ENCODE results near the gene COL15A1.
A peak's percentile ranks its signal among the peaks of the same experiment; 100 is the strongest.
"Not testable (repeated sequence)": the region's sequence is repeated elsewhere in the genome, so short reads cannot be mapped to it uniquely, and the experiment has no call there.

COL15A1 gene

DNA sequence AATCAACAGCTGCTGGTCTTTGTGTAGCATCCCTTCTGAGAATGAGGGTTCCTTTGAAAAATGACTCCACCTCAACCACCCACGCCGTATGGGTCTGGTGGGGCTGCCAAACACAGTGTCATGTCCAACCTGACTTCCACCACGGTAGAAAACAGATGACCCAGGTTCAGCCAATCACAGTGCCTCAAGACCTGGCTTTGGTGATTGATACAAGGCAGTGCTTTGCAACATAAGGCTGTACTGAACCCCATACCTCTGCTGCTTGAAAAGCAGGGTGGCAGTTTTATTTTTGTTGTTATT is 149.7 kb downstream of the COL15A1 start:
- DNase-seq, result no peak

DNA sequence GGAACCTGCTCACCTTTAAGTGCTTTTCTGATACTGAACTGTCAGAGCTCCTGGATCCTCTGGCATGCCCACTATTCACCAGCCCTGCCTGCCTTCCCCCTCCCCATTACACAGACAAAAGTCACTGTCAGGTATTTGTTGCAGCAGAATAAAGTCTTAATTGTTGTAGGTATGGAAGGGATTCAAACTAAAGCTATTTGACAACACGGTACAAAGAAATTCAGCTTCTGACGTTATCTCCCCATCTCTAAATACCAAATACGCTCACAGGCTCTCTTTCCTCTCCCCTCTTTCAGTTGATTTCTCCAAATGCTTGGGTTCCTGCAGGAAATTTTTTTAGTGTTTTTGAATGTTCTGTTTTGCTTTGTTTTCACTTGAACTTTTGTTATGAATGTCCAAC is 151.9 kb downstream of the COL15A1 start:
- no peak for DNase-seq

DNA sequence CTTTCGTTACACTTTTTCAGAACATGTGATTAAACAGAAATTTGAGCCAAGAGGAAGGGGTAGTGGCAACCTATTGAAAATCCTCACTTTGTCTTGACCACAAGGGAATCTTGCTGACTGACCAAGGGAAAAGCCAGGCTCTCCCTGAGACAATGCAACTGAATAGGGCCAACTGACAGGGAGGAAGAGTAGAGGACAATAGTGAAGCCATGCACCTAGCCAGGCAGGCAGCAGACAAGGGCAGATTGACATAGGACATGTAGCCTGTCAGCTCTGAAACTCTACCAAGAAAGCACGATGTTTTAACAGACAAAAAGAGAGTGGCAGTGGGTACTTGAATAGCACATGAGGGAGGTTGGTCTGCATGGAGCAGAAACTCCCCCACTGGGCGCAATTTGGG is 152.7 kb downstream of the COL15A1 start:
- no peak for DNase-seq

DNA sequence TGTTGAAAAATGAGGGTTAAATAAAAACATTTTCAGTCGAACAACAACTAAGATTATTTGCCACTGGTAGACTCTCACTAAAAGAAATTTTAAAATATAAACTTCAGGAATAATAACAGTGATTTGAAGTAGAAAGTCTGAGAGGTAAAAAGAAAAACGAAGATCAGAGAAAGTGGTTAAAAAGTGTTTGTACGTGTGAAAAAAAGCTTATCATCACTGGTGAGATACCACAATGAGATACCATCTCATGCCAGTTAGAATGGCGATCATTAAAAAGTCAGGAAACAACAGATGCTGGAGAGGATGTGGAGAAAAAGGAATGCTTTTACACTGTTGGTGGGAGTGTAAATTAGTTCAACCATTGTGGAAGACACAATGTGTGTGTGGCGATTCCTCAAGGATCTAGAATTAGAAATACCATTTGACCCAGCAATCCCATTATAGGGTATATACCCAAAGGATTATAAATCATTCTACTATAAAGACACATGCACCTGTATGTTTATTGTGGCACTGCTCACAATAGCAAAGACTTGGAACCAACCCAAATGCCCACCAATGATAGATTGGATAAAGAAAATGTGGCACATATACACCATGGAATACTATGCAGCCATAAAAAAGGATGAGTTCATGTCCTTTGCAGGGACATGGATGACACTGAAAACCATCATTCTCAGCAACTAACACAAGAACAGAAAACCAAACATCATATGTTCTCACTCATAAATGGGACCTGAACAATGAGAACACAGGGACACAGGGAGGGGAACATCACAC is 156.3 kb downstream of the COL15A1 start:
- DNase-seq, result not testable (repeated sequence)

DNA sequence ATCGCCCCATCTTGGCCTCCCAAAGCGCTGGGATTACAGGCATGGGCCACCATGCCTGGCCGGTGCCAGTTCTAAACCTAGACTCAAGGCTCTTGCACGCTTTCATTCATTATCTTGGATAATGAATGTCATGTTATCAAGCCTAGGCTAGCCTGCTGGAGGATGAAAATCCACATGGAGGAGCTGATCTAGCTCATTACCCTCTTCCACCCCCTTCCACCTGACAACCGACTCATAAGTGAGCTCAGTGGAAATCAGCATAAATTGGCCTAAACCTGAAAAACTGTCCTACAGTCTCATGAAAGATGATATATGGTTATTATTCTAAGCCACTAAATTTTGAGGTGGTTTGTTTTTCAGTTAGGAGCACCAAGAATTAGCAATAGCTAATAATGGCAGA is 157.6 kb downstream of the COL15A1 start:
- no peak for DNase-seq

DNA sequence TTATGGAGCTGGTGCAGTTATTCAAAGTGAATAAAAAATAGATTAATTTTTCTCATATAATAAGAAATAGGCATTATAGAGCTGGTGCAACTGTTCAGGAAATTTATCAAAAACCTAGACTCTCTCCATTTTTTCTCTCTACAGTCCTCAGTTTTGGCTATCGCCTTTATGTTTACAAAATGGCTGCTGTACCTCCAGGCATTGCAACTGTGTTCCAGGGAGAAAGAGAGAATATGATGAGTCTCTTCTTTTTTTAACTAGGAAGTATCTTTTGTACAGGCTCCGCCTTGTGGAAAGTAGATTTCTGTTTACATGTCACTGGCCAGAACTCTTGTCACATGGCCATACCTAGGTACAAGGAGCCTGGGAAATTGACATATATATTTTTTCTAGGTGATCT is 158.1 kb downstream of the COL15A1 start:
- DNase-seq, result no peak

DNA sequence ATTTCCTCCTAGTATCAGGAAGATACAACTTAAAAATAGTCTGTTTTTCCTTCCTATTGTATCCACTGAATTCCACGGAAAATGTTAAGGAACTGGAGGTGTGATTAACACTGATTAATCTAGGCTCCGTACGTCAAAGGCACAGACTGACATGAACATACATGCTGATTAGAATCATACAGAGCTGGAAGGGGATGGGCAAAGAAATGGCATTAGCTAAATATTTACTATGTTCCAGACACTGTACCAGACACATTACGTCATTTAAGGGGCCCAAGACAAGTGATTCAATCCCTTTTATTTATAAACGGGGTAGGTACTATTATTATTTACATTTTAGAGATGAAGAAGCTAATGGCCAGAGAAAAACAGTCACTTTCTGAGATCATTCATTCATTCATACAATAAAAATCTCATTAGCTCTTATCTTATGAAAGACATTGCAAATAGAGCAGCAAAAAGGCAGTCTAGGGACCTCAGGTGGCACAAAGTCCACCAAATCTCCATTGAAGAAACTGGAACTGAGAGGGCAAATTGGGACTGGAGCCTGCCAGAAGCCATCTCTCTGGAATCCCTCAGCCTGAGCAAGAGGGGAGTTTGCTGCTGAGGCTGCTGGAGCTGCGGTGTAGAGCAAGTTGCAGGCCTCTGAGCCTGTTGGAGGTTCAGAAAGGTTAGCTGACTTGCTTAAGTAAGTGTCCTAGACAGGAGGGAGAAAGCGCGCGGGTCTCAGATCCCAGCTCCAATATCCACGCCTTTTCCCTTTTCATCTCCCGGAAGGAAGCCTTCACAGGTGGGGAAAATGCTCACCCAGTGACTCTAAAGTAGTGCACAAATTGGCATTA is 159.6 kb downstream of the COL15A1 start:
- DNase-seq, result no peak

DNA sequence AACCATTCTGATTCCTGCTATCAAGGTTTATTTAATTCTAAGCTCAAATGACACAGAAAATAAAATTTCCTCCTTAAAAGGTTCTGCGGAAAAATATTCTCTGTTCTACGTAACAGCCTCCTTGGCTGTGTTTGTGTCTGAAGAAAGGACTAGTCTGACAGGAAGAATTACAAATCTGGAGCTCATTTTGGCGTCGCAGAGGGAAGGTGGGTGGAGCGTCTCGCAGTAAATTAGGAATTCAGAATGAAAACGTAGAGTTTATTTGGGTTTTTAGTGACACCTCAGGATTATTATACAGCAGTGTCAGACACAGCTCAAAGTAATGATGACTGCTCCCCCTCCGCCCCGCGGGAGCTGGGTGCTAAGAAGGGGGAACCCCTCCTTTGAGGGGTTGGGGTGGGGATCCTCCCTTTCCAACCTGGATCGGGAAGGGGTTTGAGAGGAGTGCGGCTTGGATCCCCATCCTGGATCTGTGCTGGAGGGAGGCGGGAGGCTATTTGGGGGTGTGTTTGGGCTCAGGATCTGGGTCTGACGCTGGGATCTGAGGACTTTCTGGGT is 160.3 kb downstream of the COL15A1 start:
- no peak for DNase-seq

DNA sequence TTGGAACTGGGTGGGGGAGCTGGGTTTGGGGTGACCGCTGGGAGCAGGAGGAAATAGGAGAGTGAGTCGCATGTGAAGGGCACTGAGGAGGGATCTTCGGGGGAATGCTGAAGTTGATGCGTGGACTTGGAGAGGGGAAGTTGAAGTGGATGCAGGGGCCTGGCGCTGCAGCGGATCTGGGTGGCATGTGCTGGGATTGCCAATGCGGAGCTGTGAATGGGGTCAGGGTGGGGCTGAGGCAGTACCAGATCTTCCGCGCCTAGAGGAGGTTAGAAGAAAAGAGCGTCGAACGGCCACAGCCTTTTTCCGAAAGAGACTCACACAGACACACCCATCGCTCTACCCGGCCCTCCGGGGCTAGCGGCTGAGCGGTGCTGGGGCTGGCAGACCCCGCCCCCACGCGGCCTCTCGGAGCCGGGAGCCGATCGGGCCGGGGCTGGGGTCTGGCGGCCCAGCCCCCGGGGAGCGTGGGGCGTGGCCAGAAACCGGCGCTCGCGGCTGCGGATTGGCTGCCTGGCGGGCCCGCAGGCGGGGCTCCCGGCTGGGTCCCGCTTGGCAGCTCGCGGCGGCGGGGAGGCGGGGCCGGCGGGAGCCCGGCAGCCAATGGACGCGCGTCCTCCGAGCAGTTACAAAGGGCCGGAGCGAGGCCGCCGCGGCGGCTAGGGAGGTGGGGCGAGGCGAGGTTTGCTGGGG is 160.9 kb downstream of the COL15A1 start, which contains the start of gene TGFBR1:
TSS of gene TGFBR1 (plus strand) at position 655 of the 693 bp plus-strand sequence. CDS start 93 bp downstream, outside the sequence.
- peak; percentile 87 to 98 (median 97) for DNase-seq

DNA sequence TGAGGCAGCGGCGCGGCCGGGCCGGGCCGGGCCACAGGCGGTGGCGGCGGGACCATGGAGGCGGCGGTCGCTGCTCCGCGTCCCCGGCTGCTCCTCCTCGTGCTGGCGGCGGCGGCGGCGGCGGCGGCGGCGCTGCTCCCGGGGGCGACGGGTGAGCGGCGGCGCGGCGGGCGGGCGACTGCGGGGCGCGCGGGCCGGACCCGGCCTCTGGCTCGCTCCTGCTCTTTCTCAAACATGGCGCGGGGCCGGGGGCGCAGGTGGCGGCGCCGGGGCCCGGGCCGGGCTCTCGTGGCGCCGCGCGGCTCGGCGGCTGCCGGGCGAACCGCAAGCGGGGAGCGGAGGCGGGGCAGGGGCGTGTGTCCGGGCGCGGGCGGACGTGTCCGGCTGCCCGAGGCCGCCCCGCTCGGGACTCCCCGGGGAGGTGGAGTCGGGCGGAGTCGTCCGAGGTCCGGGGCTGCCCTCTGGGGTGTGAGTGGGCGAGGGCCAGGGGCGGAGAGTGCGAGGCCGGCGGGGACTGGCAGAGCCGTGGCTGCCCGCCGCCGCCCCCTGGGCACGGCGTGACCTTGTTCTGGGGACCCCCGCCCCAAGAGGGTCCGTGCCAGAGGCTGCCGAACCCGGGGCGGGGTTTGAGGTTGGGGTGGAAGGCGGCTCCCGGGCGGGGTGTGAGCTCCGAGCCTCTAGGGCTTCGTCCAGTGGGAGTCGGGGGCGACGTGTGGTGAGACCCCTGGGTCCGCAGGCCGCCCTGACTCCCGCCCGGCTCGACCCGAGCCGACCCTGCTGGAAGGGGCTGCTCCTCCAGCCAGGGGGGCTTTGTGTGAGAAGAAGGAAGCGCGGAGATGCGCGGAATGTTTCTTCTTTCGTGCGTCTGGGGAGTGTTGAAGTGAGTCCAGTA is 161.7 kb downstream of the COL15A1 start:
- peak in 2 of 3 experiments; percentile 76 to 83 for DNase-seq

DNA sequence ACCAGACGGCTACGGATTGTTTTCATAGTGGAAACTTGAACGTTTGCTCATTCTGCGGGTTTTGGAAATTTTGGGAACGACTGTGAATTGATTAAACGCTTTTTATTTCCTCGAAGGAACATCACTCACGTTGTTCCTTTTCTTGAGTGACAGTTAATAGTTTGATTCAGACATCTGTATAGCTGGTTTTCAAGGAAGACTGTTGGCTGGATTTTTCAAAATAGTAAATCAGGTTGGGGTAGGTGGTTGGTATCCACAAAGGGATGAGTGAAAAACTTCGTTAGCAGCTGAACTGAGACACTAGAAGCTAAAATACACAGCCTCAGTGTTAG is 162.3 kb downstream of the COL15A1 start:
- no peak for DNase-seq

DNA sequence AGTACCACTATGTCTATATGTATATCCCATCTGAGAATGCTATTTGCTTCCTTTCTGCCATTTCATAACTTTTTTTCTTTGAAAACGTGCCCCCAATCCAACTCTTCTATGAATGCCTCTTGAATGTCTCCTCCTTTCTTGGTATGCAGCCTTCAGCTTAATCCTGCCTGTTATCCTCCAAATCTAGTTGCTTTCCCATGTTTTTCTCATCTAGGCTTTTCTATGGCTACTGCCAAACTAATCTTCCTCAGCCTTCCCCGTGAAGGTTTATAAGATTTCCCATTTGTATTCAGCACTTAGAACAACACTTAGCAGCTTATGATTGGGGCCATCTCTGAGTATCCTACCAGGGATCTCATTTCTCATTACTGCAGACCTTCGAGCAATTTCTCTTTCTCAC is 163.7 kb downstream of the COL15A1 start:
- no peak for DNase-seq

DNA sequence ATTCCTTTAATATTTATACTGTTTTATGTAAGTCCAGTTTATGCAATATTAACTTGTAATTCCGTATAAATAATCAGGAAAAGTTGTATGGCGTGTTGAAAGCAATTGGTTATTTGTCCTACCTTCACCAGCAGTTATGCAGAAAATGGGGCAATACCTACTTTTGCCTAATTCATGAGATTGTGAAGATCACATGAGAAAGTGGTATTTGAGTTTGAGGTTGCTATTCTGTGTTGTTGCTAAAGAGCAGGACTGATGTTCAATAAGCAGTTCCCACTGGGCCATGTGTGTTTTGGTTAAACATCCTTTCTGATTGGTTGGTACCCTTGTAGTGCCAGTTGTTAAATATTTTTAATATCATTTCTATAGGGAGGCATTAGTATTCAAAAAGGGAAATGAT is 164.4 kb downstream of the COL15A1 start:
- no peak for DNase-seq

DNA sequence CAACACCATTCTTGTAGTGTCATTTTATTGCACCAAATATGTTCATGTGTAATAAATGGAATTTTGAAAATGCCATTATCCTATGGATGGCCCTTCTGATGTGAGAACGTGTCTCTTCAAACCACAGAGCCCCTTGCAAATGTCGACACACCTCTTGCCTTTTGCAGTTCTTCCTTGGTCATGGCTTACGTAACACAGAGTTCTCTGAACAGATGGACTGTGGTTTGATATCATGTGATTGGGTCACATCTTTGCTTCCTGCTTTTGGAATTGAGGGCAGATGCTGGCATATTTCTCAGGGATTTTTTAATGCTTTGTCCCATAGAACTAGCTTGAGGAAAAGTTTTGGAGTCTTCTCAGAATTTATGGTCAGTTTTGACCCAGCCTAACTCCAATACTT is 165.8 kb downstream of the COL15A1 start:
- no peak for DNase-seq

DNA sequence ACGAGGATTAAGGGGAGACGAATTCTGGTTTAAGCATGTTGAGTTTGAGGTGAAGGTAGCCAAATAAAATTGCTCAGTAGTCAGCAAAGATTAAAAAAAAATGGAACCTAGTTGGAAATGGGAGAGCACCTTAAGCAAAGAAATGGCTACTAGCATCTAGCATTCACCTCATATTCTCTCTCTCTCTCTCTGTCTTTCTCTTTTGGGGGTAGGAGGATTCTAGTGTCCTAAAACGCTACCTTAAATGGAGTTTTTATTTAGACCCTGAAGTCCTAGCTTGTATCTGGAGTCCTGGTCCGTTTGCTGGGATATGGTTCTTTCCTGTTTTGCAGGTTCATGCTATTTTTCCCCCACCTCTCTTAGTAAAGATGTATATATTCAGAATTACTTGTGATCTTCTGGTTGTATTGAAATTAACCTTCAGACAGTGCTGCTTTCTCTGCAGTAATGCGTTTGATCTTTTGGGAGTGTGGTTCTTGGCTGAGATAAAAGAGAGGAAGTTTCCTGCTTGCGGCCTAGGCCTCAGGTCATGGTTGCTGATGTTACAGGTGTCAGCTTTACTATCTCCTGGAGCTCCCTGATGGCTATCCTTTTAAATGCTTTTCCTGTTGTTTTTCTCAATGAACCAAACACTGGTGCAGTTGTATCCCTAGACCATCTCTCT is 169.2 kb downstream of the COL15A1 start:
- no peak for DNase-seq

DNA sequence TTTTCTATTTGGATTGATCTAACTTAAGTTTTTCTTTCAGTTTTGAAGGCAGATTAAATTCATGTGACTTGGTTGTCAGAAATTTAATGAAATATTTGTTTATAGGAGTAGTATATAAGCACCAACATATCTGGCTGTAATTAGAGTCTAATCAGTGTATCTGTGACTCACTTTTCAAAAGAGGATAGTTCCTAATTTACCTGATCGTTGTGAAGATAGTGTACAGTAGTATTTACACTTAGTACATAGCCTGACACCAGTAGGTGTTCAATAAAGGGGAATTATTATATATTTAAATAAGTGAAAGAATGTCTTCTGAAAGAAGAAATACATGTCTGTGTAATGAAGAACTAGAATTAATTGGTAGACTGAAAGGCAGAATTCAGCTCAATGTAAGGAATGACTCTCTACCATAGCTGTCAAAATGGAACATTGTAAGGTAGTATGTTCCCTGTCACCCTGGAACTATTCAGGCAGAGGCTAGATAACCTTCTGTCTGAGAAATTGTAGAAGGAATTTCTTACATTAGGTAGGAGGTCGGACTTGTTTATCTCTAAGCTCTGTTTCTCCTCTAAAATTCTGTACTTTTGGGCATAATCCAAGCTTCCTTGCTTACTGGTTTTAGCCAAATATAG is 169.8 kb downstream of the COL15A1 start:
- DNase-seq, result no peak

DNA sequence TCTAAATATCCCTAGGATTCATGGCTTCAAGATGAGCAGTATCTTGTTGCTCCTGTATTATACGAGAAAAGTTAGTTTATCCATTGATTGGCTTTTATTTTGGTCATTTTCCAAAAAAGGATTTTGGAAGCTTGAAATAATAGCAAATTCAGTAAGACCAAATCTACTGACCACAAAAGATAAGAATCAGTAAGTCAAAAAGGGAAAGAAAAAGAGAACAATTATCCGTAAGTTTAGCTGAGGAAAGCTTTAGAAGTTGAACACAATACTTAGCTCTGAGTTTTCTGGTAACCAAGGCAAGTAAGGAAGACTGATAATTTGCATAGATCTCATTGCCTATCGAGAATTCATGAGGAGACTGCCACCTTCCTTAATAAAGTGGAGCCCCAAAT is 170.3 kb downstream of the COL15A1 start:
- DNase-seq, result no peak

DNA sequence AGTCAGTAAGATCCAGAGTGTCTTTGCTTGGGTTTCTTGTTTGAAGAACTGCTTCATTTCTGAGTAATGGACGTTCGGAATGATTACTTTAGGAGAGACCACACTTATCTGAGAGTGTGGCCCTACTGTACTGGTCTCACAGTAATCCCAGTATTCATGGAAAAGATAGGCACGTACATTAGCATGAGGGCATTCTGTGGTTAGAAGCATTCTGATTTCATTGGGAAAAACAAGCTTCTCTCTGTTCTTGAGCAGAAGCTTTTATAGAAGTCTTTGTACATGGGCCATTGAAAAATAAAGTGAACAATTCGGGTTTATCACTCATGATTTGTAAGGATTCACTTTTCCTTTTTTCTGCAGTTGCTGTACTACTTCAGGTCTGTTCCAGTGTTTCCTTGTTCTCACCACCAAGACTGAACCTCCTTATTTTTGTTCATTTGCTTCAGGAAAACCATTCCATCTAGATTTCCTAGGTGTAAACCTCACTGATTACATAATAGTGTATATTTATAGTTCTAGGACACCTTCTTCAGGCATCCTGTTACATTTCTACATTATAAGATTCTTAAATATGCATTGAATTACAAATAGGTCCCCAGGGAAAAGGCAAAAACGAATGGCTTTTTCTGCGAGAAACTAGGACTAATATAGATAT is 171.3 kb downstream of the COL15A1 start:
- no peak for DNase-seq

DNA sequence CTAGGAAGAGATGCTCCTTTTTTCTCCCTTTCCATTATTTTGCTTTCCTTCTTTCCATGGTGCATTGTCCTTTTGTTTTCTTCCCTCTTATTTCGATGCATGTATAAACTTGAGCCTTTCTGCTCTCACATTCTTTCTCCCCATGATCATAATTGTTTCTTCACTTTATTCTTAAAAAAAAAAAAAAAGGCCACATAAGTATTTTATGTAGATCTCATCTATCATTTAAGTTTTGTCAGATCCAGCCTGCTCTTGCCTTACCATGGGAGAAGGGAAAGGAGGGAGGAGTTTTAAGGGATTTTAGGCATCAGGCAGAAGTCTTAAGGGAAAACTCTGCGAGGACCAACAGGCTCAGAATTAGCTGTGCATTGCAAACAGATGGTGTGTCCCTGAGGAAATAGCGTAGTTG is 172.3 kb downstream of the COL15A1 start:
- DNase-seq, result no peak

DNA sequence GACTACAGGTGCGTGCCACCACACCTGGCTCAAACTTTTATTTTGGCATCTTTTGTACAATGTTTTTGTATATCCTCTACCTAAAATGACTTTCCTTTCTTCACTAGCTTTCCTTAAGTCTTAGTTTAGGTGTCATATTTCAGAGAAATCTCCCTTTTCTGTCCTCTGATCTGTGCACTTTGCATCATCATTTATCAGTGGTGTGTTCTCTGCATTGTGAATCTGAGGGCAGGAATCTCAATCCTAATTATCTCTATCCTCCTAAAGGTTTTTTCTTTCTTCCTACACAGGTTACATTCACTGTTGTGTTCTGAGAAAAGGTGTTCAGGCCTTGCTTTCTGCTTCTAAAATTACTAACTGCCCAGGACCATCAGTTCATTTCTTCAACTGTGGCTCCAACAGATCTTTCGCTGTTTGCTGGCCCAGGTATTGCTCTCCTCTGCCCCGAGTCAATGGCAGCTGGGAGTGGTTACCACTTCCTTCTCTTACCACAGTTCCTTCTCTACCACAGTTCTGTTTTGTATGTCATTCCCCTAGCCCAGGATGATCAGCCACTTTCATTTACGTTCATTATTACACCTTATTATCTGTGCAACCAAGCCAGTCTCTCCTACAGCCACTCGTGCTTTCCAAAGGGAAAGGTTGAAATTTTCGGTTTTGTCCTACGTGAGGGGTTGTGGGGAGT is 175.2 kb downstream of the COL15A1 start:
- DNase-seq, result no peak

Measured in NCI-H1417 (cell line).